K562 (cell line): Measurements from ENCODE around the gene HFE. TPM values are rescaled to one million over a fixed set of nuclear protein-coding genes. Genes with fewer than 3 reads are reported as not detected.

Experiments
- MCM7 ChIP-seq, 2 experiments: fragments of 450-650 bp; IDR thresholded peaks; 2 replicates each; pipeline ENCODE4 v1.6.1; 2016 to 2018
- NCOA1 ChIP-seq: fragments of 450-650 bp; IDR thresholded peaks from 2 replicates; pipeline ENCODE4 v1.6.1; 2016; ENCODE audit warnings: low read depth
- POLR2G ChIP-seq: fragments of 200-400 bp; formaldehyde crosslinking; IDR thresholded peaks from 2 replicates; pipeline ENCODE4 v1.6.1; 2017; ENCODE audit warnings: low read depth, mild to moderate bottlenecking, antibody characterized with exemption, low read length, moderate library complexity
- RBM25 ChIP-seq: fragments of 200-400 bp; formaldehyde crosslinking; IDR thresholded peaks from 2 replicates; pipeline ENCODE4 v1.6.1; 2018; ENCODE audit warnings: low read length, low read depth, moderate library complexity; ENCODE audit not compliant: severe bottlenecking
- RFX7 ChIP-seq: fragments of 250-450 bp; sonication (Bioruptor Pico); IDR thresholded peaks from 2 replicates; pipeline ENCODE4 v1.5.1; 2021; ENCODE audit warnings: mild to moderate bottlenecking
- SIRT6 ChIP-seq: IDR thresholded peaks from one replicate; pipeline ENCODE4 v1.6.1; 2012; ENCODE audit warnings: low read depth, mild to moderate bottlenecking, control low read depth, inconsistent platforms, low read length, moderate library complexity
- SRSF9 ChIP-seq: fragments of 200-400 bp; formaldehyde crosslinking; IDR thresholded peaks from 2 replicates; pipeline ENCODE4 v1.6.1; 2017; ENCODE audit warnings: low read depth, low read length, borderline replicate concordance
- TEAD1 ChIP-seq, 2 experiments: fragments of 450-650 bp in 1 of 2; sonication (generic) in 1 of 2; formaldehyde crosslinking; IDR thresholded peaks; 2 replicates each; pipeline versions ENCODE4 v1.4.0 to v1.8.0; 2020 to 2022; ENCODE audit warnings: mild to moderate bottlenecking in 2 of 2, missing genetic modification reagents in 1 of 2
- ZNF23 ChIP-seq: fragments of 250-450 bp; sonication (Bioruptor Pico); IDR thresholded peaks from 2 replicates; pipeline ENCODE4 v1.4.0; 2020; ENCODE audit warnings: mild to moderate bottlenecking
- ZNF239 ChIP-seq: fragments of 250-450 bp; sonication (Bioruptor Pico); IDR thresholded peaks from 2 replicates; pipeline ENCODE4 v1.4.0; 2020; ENCODE audit warnings: mild to moderate bottlenecking
- ZNF445 ChIP-seq: fragments of 250-450 bp; sonication (Bioruptor Pico); IDR thresholded peaks from 2 replicates; pipeline ENCODE4 v1.4.0; 2020; ENCODE audit warnings: low read depth, mild to moderate bottlenecking, moderate library complexity
- ZNF551 ChIP-seq: fragments of 250-450 bp; sonication (Bioruptor Pico); IDR thresholded peaks from 2 replicates; pipeline ENCODE4 v1.5.0; 2021; ENCODE audit warnings: mild to moderate bottlenecking, moderate library complexity
- ZNF766 ChIP-seq: fragments of 200-800 bp; sonication (Bioruptor generic); conservative IDR thresholded peaks from 2 replicates; pipeline ENCODE4 v1.6.1; 2016; ENCODE audit warnings: missing genetic modification characterization, missing compliant biosample characterization
- polyA plus RNA-seq, 8 experiments: library from polyadenylated mRNA; depleted of rRNA in 4 of 8; stranded (reverse) in 5 of 8; unstranded in 3 of 8; fragments of >200 nt; fragmentation: Nextera tagmentation in 2 of 8; fragmentation: Illumina TruSeq in 1 of 8; extraction: Ambion mirVana in 2 of 8; extraction: Trizol in 1 of 8; gene quantifications; 2 replicates each; pipeline versions ENCODE4 v1.2.1 to v1.2.3, GENCODE V29; 2011 to 2014; ENCODE audit warnings: inconsistent platforms in 1 of 8, missing spikeins in 1 of 8
- total RNA-seq, 7 experiments: library from RNA; depleted of rRNA in 6 of 7; stranded (reverse); fragments of >200 nt in 6 of 7; fragmentation: Illumina TruSeq in 2 of 7; extraction: Trizol in 2 of 7; gene quantifications; 2 replicates each; pipeline versions ENCODE4 v1.2.1 to v1.2.3, GENCODE V29; 2011 to 2021; ENCODE audit warnings: low replicate concordance in 1 of 7
- TF ChIP-seq, protein P1 (sequence below): fragments of 450-650 bp; formaldehyde crosslinking; IDR thresholded peaks from 2 replicates; pipeline ENCODE4 v1.4.0; 2020; ENCODE audit warnings: mild to moderate bottlenecking, moderate library complexity
- TF ChIP-seq, protein P2 (sequence below): IDR thresholded peaks from 2 replicates; pipeline ENCODE4 v1.6.1; 2011; ENCODE audit warnings: borderline replicate concordance, low read depth, mild to moderate bottlenecking, moderate library complexity, low read length; ENCODE audit not compliant: insufficient read depth, poor library complexity, severe bottlenecking
- TF ChIP-seq, protein P3 (sequence below), 2 experiments: fragments of 150-350 bp in 1 of 2; IDR thresholded peaks; 2 replicates each; pipeline ENCODE4 v1.6.1; 2012 to 2016; ENCODE audit warnings: low read depth in 2 of 2, low read length in 2 of 2, mild to moderate bottlenecking in 1 of 2, moderate library complexity in 1 of 2

Gene HFE
- total and polyA plus RNA-seq, 9 of the 15 experiments (the other 6 are each of a cell fraction or from before 2014, with no cell fraction given): 0.14 to 1.2 (median 0.76) TPM

DNA sequence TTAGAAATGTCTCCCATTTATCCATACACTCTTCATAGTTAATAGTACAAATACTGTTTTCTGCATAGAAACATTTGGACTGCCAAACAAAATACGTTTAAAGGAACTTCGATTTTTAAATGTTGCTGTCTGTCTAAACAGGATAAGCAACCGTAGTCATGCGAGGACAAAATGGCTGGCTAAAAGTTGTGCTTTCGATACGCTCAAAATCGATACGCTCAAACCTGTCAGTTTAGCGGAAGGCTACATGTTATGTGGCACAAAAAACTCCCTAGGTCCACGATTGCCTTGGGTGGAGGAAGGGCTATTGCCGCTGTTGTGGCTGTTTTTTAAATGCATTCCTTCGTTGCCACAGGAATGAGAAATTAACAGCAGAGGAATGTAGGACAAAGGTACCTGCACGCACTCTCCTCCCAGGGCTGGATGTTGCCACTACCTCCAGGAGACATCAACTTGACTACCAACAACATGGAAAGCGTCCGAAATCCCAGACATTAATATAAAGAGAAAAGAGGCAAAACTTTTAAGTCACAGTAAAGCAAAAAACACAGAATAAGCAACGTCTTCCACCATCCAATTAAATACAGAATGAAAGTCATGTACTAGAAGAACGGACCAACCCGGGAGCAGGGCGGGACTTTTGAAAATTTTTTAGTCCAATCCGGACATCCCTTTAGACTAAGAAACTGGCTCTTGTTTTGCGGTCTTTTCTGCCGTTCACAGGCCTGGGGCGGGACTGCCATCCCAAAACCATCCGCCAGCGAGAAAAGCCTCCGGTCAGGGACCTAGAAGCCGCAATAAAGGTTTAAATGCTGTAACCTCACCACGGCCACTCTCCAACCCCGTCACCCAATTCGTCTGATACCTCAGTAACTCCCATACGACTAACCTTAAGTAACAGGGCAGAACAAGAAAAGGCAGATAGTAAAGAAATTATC, 32.2 kb upstream of the HFE start (continued):
- peak in 1 of 2 experiments; percentile 17; a peak in 1 of 4 replicates for TF ChIP-seq MCM7 (IDR thresholded peaks at IDR 0.05)
- TF ChIP-seq TEAD1 (CRISPR knock-in tag; IDR thresholded peaks at IDR 0.05): peak in 1 of 2 experiments; percentile 96; a peak in 3 of 4 replicates
- TF ChIP-seq, protein P1, sequence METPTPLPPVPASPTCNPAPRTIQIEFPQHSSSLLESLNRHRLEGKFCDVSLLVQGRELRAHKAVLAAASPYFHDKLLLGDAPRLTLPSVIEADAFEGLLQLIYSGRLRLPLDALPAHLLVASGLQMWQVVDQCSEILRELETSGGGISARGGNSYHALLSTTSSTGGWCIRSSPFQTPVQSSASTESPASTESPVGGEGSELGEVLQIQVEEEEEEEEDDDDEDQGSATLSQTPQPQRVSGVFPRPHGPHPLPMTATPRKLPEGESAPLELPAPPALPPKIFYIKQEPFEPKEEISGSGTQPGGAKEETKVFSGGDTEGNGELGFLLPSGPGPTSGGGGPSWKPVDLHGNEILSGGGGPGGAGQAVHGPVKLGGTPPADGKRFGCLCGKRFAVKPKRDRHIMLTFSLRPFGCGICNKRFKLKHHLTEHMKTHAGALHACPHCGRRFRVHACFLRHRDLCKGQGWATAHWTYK (CRISPR knock-in tag): peak; percentile 71; the same call in 1 of the 2 replicates
- TF ChIP-seq SIRT6: peak; percentile 49
- no peak; the same call in 1 of the 2 replicates for TF ChIP-seq POLR2G
- TF ChIP-seq, protein P2, sequence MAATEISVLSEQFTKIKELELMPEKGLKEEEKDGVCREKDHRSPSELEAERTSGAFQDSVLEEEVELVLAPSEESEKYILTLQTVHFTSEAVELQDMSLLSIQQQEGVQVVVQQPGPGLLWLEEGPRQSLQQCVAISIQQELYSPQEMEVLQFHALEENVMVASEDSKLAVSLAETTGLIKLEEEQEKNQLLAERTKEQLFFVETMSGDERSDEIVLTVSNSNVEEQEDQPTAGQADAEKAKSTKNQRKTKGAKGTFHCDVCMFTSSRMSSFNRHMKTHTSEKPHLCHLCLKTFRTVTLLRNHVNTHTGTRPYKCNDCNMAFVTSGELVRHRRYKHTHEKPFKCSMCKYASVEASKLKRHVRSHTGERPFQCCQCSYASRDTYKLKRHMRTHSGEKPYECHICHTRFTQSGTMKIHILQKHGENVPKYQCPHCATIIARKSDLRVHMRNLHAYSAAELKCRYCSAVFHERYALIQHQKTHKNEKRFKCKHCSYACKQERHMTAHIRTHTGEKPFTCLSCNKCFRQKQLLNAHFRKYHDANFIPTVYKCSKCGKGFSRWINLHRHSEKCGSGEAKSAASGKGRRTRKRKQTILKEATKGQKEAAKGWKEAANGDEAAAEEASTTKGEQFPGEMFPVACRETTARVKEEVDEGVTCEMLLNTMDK: no peak
- TF ChIP-seq ZNF445 (CRISPR knock-in tag): peak; percentile 87
- 0 out of 2 replicates have a peak, but pooled peaks have one; percentile 37 for TF ChIP-seq NCOA1
- TF ChIP-seq, protein P3, sequence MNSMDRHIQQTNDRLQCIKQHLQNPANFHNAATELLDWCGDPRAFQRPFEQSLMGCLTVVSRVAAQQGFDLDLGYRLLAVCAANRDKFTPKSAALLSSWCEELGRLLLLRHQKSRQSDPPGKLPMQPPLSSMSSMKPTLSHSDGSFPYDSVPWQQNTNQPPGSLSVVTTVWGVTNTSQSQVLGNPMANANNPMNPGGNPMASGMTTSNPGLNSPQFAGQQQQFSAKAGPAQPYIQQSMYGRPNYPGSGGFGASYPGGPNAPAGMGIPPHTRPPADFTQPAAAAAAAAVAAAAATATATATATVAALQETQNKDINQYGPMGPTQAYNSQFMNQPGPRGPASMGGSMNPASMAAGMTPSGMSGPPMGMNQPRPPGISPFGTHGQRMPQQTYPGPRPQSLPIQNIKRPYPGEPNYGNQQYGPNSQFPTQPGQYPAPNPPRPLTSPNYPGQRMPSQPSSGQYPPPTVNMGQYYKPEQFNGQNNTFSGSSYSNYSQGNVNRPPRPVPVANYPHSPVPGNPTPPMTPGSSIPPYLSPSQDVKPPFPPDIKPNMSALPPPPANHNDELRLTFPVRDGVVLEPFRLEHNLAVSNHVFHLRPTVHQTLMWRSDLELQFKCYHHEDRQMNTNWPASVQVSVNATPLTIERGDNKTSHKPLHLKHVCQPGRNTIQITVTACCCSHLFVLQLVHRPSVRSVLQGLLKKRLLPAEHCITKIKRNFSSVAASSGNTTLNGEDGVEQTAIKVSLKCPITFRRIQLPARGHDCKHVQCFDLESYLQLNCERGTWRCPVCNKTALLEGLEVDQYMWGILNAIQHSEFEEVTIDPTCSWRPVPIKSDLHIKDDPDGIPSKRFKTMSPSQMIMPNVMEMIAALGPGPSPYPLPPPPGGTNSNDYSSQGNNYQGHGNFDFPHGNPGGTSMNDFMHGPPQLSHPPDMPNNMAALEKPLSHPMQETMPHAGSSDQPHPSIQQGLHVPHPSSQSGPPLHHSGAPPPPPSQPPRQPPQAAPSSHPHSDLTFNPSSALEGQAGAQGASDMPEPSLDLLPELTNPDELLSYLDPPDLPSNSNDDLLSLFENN (IDR thresholded peaks at IDR 0.05; ENCODE audit: low read depth in 2 of 2, low read length in 2 of 2): peak in 1 of 2 experiments; percentile 71; a peak in 2 of 4 replicates
- TF ChIP-seq ZNF551: peak; percentile 89
- TF ChIP-seq ZNF766 (CRISPR knock-in tag): peak; percentile 70; the same call in 1 of the 2 replicates
- no peak for TF ChIP-seq SRSF9
- TF ChIP-seq RFX7 (CRISPR knock-in tag): peak; percentile 97
- peak; percentile 90 for TF ChIP-seq RBM25
- TF ChIP-seq ZNF239 (CRISPR knock-in tag): no peak; the same call in 1 of the 2 replicates
- TF ChIP-seq ZNF23 (CRISPR knock-in tag): peak; percentile 64; the same call in 1 of the 2 replicates
